HT1080 (cell line): ENCODE results near the gene PIP5K1C. TPM values are rescaled to one million over a fixed set of nuclear protein-coding genes. Genes with fewer than 3 reads are reported as not detected.
A peak's percentile ranks its signal among the peaks of the same experiment; 100 is the strongest.

ENCODE experiments used
- DNase-seq: peaks from one replicate; pipeline ENCODE4 v3.0.0-alpha.2; 2015; ENCODE audit warnings: low read depth
- total RNA-seq: library from RNA; depleted of rRNA; stranded (reverse); fragments of >200 nt; shearing (Covaris generic); gene quantifications from 2 replicates; pipeline ENCODE4 v1.2.3, GENCODE V29; 2014

The PIP5K1C gene
- total RNA-seq, 1 experiment from 2014 or later, result 15.5 TPM

DNA sequence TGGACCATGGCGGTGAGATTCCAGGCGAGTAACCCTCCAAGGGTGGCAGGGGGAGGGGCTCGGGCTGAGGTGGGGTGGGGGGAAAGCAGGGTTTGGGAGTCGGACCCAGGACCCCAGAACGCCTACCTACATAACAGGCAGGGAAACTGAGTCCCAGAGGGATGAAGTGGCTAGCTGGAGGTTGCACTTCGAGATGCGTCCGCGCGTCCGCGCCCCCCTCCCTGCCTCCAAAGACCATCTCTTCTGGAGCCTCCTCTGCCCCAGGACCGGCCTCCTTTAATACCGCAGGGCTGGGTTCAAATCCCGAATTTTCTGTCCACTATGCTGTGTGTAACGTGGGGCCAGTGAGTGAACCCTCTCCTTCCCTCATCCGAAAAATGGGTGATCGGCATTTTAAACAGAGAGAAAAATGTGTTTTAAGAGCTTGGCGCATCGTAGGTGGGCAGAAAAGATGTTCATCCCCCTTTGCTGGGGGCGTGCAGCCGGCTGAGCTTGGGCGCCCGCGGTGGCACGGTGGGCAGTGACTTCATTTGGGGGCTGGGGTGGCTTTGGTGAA lies 21.7 kb upstream of the PIP5K1C start:
- DNase-seq, result no peak

- peak; percentile 75 for DNase-seq
These were observed 21.0 kb upstream of the PIP5K1C start for GRCh38 chr19:3721131-3721886.

DNA sequence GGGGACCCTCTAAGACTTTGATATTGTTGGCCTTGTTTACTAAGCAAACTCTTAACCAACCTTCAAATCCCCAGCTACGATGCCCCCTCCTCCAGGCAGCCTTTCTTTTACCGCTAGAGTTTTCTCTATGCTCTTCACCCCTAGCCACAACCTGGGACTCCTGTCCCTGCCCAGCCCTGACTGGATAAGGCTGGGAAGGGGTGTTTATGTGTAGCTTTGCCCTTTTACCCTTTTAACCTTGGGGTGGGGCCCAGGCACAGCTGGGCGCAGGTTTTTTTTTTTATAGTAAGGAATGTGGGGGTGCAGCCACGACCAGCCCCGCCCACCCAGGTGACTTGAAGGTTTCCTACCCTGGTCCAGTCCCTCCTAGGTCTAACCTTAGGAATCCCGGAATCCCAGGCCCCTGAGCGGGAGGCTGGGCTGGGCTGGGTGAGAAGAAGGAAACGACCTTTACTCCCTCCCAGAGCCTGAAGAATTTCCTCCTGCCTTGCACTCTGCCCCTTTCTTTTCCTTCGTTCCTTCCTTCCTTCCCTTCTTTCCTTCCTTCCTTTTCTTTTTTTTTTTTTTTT lies 20.2 kb upstream of the PIP5K1C start:
- no peak for DNase-seq

DNA sequence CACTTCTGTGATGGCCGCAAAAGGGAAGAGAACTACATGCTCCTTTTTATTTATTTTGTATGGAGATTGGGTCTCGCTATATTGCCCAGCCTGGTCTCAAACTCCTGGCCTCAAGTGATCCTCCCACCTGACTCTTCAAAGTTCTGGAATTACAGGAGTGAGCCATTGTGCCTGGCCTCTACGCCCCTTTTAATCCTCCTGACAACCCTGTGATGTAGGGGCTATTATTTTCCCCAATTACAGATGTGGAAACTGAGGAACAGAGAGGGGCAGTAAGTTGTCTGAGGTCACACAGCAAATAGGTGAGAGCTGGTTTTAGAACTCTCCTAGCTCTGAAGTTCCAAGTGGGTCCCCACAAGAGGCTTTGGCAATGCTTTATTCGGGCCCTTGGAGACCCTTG lies 19.6 kb upstream of the PIP5K1C start:
- no peak for DNase-seq

DNA sequence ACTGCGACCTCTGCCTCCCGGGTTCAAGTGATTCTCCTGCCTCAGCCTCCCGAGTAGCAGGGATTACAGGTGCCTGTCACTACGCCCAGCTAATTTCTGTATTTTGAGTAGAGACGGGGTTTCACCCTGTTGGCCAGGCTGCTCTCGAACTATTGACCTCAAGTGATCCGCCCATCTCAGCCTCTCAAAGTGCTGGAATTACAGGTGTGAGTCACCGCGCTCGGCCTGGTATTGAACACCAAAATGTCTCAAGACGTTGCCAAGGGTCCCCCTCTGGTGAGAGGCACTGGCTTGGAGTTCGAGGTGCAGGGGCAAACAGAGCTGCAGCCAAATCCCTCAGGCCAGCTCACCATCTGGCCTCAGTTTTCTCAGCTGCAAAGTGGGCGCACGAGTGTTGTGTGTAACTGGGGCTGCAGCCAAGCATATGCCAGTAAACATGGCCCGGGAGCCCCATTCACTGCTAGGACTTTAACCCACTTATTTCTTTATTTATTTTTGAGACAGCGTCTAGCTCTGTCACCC lies 15.9 kb upstream of the PIP5K1C start:
- no peak for DNase-seq

GRCh38 chr19:3712663-3713611 lies 12.7 kb upstream of the PIP5K1C start:
- no peak for DNase-seq

DNA sequence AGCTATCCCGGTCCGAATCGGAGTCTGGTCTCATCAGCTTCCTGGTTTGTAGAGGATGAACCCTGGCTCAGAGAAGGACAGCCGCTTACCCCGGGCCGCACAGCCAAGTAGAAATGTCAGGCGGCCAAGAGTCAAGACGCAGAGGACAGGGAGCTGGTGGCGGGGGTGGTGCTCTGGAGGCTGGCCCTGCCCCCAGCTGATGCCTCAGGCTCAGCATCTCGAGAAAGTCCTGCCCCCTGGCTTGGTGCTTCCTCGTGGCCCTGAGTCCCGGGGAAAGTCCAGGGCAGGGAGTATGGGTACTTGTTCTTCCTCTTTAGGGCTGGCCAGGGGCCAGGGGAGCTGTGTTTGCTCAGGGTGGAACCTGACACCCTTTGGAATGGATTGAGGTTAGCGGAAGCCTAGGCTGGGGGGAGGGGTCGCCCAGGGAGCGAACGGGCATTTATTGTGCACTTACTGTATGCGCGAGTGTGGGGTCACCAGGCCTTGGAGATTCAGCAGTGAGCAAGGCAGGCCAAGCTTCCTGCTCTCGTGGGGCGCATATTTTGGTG lies 10.1 kb upstream of the PIP5K1C start:
- peak; percentile 62 for DNase-seq

DNA sequence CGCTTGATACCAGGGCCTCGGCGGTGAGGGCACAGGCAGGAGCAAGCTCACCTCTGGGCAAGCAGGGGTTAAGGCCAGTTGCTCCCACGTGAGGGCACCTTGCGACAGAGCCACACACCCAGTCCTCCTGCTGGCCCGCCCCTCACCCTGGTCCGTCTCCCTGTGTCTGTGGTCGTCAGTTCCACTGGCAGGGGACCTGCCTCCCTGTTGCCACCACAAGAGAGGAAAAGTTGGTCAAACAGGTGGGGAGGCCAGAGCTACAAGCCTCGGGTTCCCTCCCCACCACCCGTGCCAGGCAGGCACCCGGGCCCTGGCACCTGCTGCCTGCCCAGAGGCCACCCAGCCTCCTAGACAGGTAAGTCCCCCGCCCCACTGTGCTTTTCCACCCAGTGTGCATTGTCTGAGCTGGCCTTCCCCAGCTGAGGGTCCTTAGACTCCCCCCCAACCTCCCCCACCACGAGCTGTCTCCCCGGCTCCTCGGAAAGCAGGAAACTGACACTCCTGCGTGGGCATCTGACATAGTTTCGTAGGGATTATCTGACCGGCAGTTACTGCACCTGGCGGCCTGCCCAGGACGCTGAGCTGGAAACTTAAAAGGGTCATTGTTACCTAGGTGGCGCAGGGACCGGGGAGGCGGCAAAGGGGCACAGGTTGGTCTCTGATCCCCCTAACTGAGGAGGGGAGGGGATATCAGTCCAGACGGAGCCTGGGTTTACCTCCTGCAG lies 8.1 kb upstream of the PIP5K1C start, which contains the start of gene TJP3:
Gene TJP3, plus strand, starts transcription at position 178 of the 725 bp plus-strand sequence. CDS start 20,049 bp downstream, outside the sequence.
- no peak for DNase-seq

GRCh38 chr19:3707868-3708206 lies 7.6 kb upstream of the PIP5K1C start:
- no peak for DNase-seq

DNA sequence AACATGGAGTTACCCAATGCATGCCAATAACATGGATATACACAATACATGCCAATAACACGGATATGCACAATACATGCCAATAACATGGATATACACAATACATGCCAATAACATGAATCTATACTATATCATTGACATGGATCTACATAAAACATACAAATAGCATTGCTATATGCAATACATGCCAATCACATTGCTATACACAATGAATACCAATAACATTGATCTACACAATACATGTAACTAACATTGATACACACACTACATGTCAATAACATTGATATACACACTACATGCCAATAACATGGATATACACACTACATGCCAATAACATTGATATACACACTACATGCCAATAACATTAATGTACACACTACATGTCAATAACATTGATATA lies 932 bp upstream of the PIP5K1C start:
- no peak for DNase-seq

DNA sequence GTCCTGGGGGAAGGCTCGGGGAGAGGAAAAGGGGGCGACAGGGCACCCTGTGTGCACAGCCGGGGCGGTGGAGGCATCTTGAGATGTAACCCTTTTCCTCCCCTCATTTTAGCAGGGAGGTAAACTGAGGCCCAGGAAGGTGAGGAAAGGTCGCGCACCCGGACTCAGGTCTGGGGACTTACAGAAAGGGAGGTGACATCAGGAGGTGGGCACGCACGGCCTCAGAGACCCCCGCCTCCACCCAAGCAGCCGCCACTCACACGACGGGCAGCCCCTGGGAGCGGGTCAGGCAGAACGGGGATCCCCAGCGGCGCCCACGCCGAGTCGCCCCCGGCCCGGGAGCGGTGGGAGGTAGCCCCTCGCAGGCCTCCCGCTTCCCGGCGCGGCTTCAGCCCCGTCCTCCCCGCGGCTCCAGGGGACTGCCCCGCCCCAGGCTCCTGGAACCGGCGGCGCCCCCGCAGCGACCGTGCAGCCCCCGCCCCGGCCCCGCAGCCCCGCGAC lies 477 bp downstream of the PIP5K1C start:
- DNase-seq, result no peak

DNA sequence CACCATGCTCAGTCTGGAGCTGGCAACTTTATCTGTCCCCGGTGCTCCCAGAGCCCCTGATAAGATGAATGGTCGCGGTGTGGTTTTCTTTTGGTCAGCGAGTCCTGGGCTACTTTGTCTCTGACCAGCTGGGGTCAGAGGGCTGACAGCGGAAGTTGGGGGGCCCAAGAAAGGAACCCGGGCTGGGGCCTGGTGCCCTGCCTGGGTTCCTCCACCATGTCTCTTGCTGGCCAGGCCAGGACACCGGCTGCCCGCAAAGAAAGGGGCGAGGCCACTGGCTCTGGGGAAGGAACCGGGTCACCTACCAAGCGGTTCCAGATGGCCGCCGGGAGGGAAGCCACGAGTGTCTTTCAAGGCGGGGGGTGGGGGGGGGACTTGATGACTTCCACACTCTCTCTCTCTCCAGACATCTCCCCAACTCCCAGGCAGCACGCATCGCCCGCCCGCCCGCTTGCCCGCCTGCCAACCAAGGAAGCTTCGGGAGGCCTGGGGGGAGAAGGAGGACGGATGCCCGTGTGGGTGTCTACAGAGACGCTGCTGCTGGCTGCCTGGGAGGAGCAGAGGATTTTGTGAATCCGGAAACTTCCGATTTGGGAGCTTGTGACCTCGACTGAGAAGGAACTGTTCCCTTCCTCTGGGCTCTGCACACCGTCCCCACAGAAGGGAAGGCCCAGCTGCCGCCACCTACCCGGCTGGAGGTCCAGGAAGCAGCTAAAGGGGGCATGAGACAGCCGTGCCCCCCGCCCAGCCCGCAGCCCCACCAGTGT lies 1.1 kb downstream of the PIP5K1C start:
- DNase-seq, result peak; percentile 36

GRCh38 chr19:3698386-3698950 lies 1.8 kb downstream of the PIP5K1C start:
- DNase-seq, result no peak

GRCh38 chr19:3697671-3698385 lies 2.4 kb downstream of the PIP5K1C start:
- no peak for DNase-seq

DNA sequence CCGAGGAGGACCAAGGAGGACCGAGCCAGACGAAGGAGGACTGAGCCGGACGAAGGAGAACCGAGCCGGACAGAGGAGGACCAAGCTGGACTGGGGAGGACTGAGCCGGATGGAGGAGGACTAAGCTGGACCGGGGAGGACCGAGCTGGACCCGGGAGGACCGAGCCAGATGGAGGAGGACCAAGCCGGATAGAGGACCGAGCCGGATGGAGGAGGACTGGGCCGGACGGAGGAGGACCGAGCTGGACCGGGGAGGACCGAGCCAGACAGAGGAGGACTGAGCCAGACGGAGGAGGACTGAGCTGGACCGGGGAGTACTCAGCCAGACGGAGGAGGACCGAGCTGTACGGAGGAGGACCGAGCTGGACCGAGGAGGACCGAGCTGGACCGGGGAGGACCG lies 3.2 kb downstream of the PIP5K1C start:
- DNase-seq, result no peak

GRCh38 chr19:3696660-3696995 lies 3.6 kb downstream of the PIP5K1C start:
- no peak for DNase-seq

GRCh38 chr19:3695986-3696659 lies 4.1 kb downstream of the PIP5K1C start:
- DNase-seq, result no peak

- no peak for DNase-seq
These were observed 5.0 kb downstream of the PIP5K1C start for GRCh38 chr19:3695124-3695733.
